BE2C (cell line): ENCODE results near the gene SLC27A4.

Experiments used
- DNase-seq: peaks from one replicate; pipeline ENCODE4 v3.0.0-alpha.2; 2020
- H3K27me3 ChIP-seq: fragments of 250-450 bp; sonication (Bioruptor Pico); 2 replicates; pipeline ENCODE4 v1.5.1; 2020; ENCODE audit warnings: mild to moderate bottlenecking
- H3K36me3 ChIP-seq: fragments of 250-450 bp; sonication (Bioruptor Pico); 2 replicates; pipeline ENCODE4 v1.5.1; 2020; ENCODE audit warnings: mild to moderate bottlenecking
- H3K4me1 ChIP-seq: fragments of 250-450 bp; sonication (Bioruptor Pico); 2 replicates; pipeline ENCODE4 v1.5.1; 2020
- H3K4me3 ChIP-seq: 2 replicates; pipeline ENCODE4 v1.5.1; 2011; ENCODE audit warnings: low read depth, low read length
- H3K9me3 ChIP-seq: fragments of 250-450 bp; sonication (Bioruptor Pico); 2 replicates; pipeline ENCODE4 v1.5.1; 2020
- TF ChIP-seq, protein P1 (sequence below): IDR thresholded peaks from 2 replicates; pipeline ENCODE4 v1.5.1; 2012; ENCODE audit warnings: mild to moderate bottlenecking, low read depth, low read length

Gene SLC27A4

DNA sequence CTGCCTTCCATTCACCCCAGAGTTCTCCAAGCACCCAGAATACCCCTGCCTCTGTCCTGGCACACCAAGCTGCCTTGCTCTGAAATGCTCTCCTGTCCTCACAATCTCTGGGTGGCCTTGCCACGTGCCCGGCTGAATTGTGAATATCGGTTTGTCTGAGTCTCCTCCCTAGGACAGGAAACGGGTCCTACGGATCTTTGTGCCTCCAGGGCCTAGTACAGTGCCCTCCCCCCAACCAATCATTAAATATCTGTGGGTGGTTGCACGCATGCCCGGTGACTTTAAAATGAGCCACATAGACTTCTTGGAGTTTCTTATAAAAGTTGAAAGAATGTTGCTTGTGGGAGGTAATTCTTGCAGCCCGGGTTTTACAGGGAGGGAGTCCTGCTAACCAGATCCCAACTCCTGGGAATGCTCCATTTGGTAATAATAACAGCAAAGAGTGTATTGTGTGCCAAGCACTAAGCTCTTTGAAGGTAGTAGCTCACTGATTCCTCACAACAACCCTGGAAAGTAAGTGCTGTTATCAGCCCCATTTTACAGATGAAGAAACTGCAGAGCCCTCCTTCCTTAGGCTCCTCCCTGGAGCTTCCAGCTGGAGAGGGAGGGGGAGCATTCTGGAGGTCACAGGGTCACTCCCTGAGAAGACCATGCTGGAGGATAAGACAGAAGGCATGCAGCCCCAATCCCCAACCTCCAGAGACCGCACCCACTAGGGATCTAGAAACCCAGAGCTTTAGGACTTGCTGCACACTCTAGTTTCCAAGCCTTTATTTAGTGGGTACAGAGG is 54.2 kb downstream of the SLC27A4 start:
- Histone ChIP-seq H3K4me3 (no peak overlapping the region), H3K36me3 (peaks cover 8% of the 10 kb centered on the region), H3K4me1 (peaks cover 2% of the 10 kb centered on the region), H3K9me3 (no peaks in the 10 kb centered on the region), H3K27me3 (no peaks in the 10 kb centered on the region)
- DNase-seq, result no peak
- TF ChIP-seq, protein P1, sequence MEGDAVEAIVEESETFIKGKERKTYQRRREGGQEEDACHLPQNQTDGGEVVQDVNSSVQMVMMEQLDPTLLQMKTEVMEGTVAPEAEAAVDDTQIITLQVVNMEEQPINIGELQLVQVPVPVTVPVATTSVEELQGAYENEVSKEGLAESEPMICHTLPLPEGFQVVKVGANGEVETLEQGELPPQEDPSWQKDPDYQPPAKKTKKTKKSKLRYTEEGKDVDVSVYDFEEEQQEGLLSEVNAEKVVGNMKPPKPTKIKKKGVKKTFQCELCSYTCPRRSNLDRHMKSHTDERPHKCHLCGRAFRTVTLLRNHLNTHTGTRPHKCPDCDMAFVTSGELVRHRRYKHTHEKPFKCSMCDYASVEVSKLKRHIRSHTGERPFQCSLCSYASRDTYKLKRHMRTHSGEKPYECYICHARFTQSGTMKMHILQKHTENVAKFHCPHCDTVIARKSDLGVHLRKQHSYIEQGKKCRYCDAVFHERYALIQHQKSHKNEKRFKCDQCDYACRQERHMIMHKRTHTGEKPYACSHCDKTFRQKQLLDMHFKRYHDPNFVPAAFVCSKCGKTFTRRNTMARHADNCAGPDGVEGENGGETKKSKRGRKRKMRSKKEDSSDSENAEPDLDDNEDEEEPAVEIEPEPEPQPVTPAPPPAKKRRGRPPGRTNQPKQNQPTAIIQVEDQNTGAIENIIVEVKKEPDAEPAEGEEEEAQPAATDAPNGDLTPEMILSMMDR, result no peak

DNA sequence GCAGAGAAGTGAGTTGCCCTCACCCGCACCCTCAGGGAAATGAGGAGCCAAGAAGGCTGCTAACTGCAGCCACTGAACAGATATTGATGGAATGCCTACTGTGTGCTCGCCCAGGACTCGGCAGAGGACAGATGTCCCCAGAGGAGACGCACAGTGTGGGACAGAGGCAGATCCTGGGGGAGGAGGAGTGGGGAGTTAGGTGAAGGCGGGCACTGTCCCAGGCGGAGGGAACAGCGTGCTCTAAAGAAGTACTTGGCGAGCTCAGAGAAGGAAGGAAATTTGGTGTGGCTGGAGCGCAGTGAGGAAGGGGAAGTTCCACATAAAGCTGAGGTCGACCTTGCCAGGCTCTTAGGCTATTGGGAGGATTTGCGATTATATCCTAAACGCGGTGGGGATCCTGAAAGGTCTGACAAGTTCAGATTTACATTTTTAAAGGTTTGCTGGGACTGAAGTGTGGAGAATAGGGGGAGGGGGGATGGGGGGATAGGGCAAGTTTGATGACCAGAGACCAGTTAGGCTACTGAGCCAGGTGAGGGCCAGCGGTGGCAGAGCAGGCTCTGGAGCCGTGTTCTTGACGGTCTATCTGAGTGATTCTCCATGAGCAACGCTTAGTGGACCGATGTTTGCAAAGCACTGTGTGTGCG is 56.8 kb downstream of the SLC27A4 start:
- Histone ChIP-seq H3K27me3 (no peaks in the 10 kb centered on the region), H3K9me3 (no peaks in the 10 kb centered on the region), H3K4me3 (no peak overlapping the region), H3K4me1 (no peaks in the 10 kb centered on the region; the same call in none of the 2 replicates), H3K36me3 (peaks cover 4% of the 10 kb centered on the region; the same call in 1 of the 2 replicates)
- no peak for DNase-seq
- TF ChIP-seq, protein P1, result no peak

DNA sequence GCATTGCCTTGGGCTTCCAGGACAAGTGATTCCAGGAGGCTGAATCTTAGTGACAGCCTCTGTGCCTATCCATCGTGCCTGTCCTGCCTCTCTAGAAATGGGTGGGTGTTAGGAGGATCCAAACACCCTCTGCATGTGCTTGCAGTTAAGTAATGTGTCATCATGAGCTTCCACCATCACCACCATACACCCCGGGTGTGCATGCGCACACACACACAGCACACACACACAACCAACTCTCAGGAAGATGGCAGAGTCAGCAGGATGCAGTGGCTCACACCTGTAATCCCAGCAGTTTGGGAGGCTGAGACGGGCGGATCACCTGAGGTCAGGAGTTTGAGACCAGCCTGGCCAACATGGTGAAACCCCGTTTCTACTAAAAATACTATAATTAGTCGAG is 57.5 kb downstream of the SLC27A4 start:
- no peaks in the 10 kb centered on the region for H3K27me3 ChIP-seq
- no peaks in the 10 kb centered on the region for H3K9me3 ChIP-seq
- H3K4me1 ChIP-seq, result no peaks in the 10 kb centered on the region; the same call in none of the 2 replicates
- no peaks in the 10 kb centered on the region for H3K36me3 ChIP-seq
- no peak overlapping the region for H3K4me3 ChIP-seq
- TF ChIP-seq, protein P1, result no peak
- DNase-seq, result no peak

DNA sequence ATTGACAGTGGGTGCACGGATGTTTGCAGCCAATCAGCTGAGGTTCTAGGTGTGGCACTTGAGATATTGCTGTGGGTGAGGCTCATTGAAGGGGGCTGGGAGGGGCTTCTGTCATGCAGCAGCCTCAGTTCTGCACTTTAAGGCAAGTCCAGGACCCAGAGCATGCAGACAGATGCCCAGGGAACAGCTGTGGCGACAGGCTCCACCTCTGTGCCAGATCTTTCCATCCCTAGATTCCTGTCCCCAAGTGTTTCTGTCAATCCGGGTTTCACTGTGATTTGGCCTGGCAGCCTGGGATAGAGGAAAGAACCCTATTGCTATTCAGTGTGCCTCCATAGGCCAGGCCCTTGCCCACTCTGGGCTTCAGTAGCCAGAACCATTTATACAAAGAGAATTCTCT is 59.5 kb downstream of the SLC27A4 start:
- TF ChIP-seq, protein P1, result no peak
- no peaks in the 10 kb centered on the region for H3K4me1 ChIP-seq
- no peaks in the 10 kb centered on the region for H3K36me3 ChIP-seq
- H3K4me3 ChIP-seq, result no peak overlapping the region
- no peaks in the 10 kb centered on the region for H3K9me3 ChIP-seq
- no peak for DNase-seq
- H3K27me3 ChIP-seq, result no peaks in the 10 kb centered on the region

DNA sequence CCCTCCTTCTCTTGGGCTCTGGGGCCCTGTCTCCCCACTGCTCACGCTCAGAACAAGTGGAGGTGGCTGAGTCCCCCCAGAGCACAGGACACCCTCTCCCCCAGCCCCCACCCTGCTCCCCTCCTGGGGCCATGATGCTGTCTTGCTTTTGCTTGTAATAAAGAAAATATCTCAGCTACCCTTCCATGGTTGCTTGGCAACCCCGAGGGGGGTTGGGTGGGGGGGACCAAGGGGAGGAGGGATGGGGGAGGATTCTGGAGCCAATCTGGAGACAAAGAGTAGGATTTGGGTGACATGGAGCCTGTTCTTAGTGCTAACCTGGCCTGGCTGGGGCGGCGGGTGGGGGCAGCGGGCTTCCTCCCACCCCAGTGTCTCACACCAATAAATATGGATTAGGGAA is 64.2 kb downstream of the SLC27A4 start:
- H3K27me3 ChIP-seq, result no peaks in the 10 kb centered on the region
- no peaks in the 10 kb centered on the region for H3K4me1 ChIP-seq
- no peaks in the 10 kb centered on the region for H3K9me3 ChIP-seq
- TF ChIP-seq, protein P1, result no peak
- no peak overlapping the region for H3K4me3 ChIP-seq
- no peak for DNase-seq
- no peaks in the 10 kb centered on the region for H3K36me3 ChIP-seq
